ENCODE data around the gene ACP1.

Gene ACP1

GRCh38 chr2:255195-255594, 9.6 kb upstream of the ACP1 start:
- DNase-seq (ENCODE audit: low read depth in 2 of 2), result no peak

GRCh38 chr2:256094-256493, 8.7 kb upstream of the ACP1 start:
- no peak for DNase-seq (ENCODE audit: low read depth in 2 of 2)

- DNase-seq (ENCODE audit: low read depth in 2 of 2), result no peak
Observed at GRCh38 chr2:257429-257828, 7.3 kb upstream of the ACP1 start.

- no peak for DNase-seq (ENCODE audit: low read depth in 2 of 2)
Observed at GRCh38 chr2:257842-258241, 6.9 kb upstream of the ACP1 start.

- no peak for DNase-seq (ENCODE audit: low read depth in 2 of 2)
Observed at GRCh38 chr2:258933-259332, 5.8 kb upstream of the ACP1 start.

- DNase-seq (ENCODE audit: low read depth in 2 of 2), result no peak
Observed at GRCh38 chr2:259789-260331, 4.9 kb upstream of the ACP1 start.

- DNase-seq (ENCODE audit: low read depth in 2 of 2), result no peak
Observed at GRCh38 chr2:260507-261161, 4.1 kb upstream of the ACP1 start.

- DNase-seq (ENCODE audit: low read depth in 2 of 2), result no peak
Observed at GRCh38 chr2:262117-262516, 2.6 kb upstream of the ACP1 start.

- DNase-seq (ENCODE audit: low read depth in 2 of 2), result no peak
Observed at GRCh38 chr2:263022-263738, 1.6 kb upstream of the ACP1 start.

- no peak for DNase-seq (ENCODE audit: low read depth in 2 of 2)
Observed at GRCh38 chr2:263774-264492, 814 bp upstream of the ACP1 start, which contains the start of gene SH3YL1. Gene SH3YL1 (minus strand): TSS chr2:264032. CDS start chr2:263984, 48 bp downstream.

GRCh38 chr2:268323-268722, 3.6 kb downstream of the ACP1 start:
- DNase-seq (ENCODE audit: low read depth in 2 of 2), result no peak

GRCh38 chr2:269356-270030, 4.7 kb downstream of the ACP1 start:
- no peak for DNase-seq (ENCODE audit: low read depth in 2 of 2)

- no peak for DNase-seq (ENCODE audit: low read depth in 2 of 2)
Observed at GRCh38 chr2:270861-271260, 6.1 kb downstream of the ACP1 start.

GRCh38 chr2:271917-272316, 7.2 kb downstream of the ACP1 start:
- no peak for DNase-seq (ENCODE audit: low read depth in 2 of 2)

- DNase-seq (ENCODE audit: low read depth in 2 of 2), result no peak
Observed at GRCh38 chr2:273333-273732, 8.6 kb downstream of the ACP1 start.

- no peak for DNase-seq (ENCODE audit: low read depth in 2 of 2)
Observed at GRCh38 chr2:274503-274902, 9.8 kb downstream of the ACP1 start.

- DNase-seq (ENCODE audit: low read depth in 2 of 2), result no peak
Observed at GRCh38 chr2:275466-275865, 10.7 kb downstream of the ACP1 start.

GRCh38 chr2:278312-278926, 13.7 kb downstream of the ACP1 start:
- no peak for DNase-seq (ENCODE audit: low read depth in 2 of 2)

GRCh38 chr2:278927-279320, 14.2 kb downstream of the ACP1 start:
- DNase-seq (ENCODE audit: low read depth in 2 of 2), result no peak

GRCh38 chr2:279366-279765, 14.6 kb downstream of the ACP1 start:
- DNase-seq (ENCODE audit: low read depth in 2 of 2), result no peak

GRCh38 chr2:279956-280649, 15.4 kb downstream of the ACP1 start:
- no peak for DNase-seq (ENCODE audit: low read depth in 2 of 2)
